Measurements from ENCODE around the gene USH1C. TPM values are rescaled to one million over a fixed set of nuclear protein-coding genes. Genes with fewer than 3 reads are reported as not detected.

USH1C gene
- total RNA-seq, 1 experiment from 2014 or later: 2.1 TPM

DNA sequence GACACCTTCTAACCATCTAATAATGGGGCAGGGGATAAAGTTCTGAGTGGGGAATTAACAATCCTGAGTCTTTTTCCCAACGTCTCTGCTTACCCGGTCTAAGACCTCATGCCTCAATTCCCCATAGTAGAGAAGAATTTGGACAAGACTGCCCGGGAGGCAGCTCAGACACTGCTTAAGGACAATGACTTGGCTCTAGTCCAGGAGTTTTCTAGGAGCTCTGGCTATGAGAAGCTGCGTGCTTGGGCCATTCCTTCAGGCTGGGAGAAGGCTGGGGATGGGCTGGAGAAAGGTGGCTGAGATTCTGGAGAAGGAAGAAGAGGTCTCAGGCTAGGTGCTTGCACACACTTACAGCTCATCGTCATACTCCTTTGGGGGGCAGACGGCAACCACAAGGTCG is 47.8 kb downstream of the USH1C start:
- DNase-seq (ENCODE audit: low read depth): no peak
- in situ Hi-C loops (cut with HindIII; ENCODE audit: low pct_unique_long_range_greater_than_20kb, low sequenced_read_pairs): no loop called here

DNA sequence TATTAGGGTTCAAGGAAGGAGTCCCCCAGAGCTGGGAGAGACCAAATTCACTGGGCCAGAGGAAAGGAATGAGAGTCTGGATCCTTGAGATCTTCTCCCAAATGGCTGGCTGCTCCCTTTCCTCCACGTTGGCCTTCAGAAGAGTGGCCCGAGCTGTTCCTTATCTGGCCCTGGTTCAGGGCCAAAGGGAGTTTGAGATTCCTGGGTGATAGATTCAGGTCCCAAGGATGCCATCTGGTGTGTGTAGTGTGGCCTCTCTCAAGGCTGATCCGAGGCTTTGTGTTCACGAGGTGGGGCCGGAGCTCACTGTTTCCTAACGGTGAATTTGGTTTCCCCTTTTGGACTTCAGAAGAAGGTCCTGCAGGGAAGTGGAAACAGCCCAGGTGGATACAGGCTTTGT is 50.2 kb downstream of the USH1C start:
- in situ Hi-C loops (cut with HindIII; ENCODE audit: low pct_unique_long_range_greater_than_20kb, low sequenced_read_pairs): no loop called here
- DNase-seq (ENCODE audit: low read depth): no peak

DNA sequence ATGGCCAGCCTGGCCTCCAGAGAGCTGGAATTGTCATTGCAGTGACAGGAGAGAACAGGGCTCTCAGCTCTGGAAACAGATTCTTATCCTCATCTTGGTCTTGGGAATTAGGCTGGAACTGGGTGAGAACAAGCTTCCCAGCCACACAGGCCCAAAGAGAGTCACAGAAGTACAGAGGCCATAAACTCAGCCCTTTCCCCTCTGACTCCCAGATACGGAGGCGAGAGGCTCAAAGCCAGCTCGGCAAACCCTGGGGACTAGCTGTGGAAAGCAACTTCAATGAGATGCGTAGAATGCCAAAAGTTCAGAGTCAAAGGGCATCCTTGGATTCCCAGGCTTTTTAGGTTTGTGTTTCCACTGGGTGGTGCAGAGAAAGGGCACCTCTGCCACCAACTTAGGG is 53.3 kb downstream of the USH1C start:
- in situ Hi-C loops (cut with HindIII; ENCODE audit: low pct_unique_long_range_greater_than_20kb, low sequenced_read_pairs): no loop called here

DNA sequence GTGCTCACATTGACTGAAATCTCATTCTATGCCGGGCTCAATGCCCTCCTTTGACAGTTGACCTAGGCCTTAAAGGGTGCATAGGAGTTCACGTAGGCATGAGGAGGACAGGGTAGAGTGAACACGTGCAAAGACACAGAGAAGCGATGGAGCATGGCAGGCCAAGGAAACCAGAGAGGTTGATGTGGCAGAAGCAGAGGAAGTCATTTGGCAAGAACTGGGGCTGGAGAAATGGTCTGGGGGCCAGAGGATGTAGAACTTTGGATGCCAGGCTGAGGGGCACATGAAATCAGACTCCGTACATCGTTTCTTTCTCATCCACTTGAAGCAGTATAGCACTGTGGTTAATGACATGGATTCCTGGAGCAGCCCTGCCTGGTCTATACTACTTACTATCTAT is 54.0 kb downstream of the USH1C start:
- in situ Hi-C loops (cut with HindIII; ENCODE audit: low pct_unique_long_range_greater_than_20kb, low sequenced_read_pairs): no loop called here

More for the DNA sequence above, 53.3 kb downstream of the USH1C start:
- DNase-seq (ENCODE audit: low read depth): no peak

DNA sequence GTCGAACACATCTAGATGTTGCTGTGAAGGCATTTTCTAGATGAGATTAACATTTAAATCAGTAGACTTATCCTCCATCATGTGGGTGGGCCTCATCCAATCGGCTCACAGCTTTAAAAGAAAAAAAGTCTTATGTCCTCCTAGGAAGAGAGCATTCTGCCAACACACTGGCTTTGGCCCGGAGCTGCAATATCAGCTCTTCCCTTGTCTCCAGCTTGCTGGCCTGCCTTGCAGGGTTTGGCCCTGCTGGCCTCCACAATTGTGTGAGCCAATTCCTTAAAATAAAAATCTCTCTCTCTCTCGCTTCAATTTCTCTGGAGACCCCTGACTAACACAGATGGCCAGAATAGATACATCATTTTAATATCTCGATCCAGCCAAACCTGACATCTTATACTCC is 54.5 kb downstream of the USH1C start:
- in situ Hi-C loops (cut with HindIII; ENCODE audit: low pct_unique_long_range_greater_than_20kb, low sequenced_read_pairs): no loop called here
- no peak for DNase-seq (ENCODE audit: low read depth)

More for the DNA sequence above, 54.0 kb downstream of the USH1C start:
- no peak for DNase-seq (ENCODE audit: low read depth)

DNA sequence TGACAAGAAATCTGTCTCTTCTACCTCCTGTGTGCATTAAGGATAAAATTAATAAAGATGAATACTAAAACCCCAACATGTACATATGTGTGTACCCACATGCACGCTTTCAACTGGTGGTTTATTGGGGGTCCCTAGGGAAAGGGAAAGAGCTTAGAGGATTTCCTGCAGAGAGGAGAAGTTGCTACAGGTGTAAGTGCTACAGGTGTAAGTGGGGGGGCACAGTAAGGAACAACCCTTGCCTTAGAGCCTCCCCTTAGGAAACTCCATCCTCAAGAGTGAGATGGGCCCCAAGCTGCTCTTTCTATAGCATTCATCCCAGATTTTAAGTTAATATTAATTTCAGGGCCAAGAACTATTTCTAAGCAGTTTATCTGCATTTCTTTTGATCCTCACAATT is 55.7 kb downstream of the USH1C start:
- no peak for DNase-seq (ENCODE audit: low read depth)
- in situ Hi-C loops (cut with HindIII; ENCODE audit: low pct_unique_long_range_greater_than_20kb, low sequenced_read_pairs): no loop called here

DNA sequence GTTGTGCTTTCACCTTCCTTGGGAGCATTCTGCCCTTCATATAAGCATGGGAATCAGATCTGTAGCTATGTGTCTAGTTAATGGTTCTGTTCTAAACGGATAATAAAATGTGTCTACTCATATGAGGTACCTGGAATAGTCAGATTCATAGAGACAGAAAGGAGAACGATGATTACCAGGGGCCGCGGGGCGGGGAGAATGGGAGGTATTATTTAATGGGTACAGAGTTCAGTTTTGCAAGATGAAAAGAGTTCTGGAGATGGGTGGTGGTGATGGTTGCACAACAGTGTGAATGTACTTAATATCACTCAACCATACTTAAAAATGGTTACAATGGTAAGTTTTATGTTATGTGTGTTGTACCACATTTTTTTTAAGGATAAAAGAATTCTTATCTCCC is 57.6 kb downstream of the USH1C start:
- no peak for DNase-seq (ENCODE audit: low read depth)
- in situ Hi-C loops (cut with HindIII; ENCODE audit: low pct_unique_long_range_greater_than_20kb, low sequenced_read_pairs): no loop called here

DNA sequence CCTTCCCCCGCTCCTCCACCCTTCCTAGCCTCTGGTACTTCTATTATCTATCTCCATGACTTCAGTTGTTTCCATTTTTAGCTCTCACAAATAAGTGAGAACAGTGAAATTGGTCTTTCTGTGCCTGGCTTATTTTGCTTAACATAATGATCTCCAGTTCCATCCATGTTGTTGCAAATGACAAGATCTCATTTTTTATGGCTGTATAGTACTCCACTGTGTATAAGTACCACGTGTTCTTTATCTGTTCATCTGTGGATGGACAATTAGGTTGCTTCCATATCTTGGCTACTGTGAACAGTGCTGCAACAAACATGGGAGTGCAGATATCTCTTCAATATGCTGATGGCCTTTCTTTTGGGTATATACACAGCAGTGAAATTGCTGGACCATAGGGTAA is 60.7 kb downstream of the USH1C start:
- no peak for DNase-seq (ENCODE audit: low read depth)
- in situ Hi-C loops (cut with HindIII; ENCODE audit: low pct_unique_long_range_greater_than_20kb, low sequenced_read_pairs): no loop called here

DNA sequence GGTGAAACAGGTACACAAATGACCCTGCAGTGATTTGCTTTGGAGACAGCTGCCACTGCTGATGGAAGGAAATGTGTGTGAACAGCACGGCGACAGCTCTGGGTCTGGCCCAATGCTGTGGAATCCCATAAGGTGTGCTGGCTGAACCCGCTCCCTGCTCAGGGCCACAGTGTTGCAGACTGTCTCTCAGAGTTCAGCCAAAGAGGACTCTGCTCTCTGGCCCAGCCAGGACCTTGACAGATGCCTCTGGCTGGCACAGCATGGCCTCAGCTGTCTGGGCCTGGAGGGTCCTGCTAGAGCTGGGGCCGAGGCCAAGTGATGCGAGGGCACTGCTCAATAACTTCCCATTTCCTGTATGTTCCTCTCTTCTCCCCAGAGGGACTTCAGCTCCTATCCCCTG is 62.3 kb downstream of the USH1C start:
- in situ Hi-C loops (cut with HindIII; ENCODE audit: low pct_unique_long_range_greater_than_20kb, low sequenced_read_pairs): no loop called here
- DNase-seq (ENCODE audit: low read depth): no peak

DNA sequence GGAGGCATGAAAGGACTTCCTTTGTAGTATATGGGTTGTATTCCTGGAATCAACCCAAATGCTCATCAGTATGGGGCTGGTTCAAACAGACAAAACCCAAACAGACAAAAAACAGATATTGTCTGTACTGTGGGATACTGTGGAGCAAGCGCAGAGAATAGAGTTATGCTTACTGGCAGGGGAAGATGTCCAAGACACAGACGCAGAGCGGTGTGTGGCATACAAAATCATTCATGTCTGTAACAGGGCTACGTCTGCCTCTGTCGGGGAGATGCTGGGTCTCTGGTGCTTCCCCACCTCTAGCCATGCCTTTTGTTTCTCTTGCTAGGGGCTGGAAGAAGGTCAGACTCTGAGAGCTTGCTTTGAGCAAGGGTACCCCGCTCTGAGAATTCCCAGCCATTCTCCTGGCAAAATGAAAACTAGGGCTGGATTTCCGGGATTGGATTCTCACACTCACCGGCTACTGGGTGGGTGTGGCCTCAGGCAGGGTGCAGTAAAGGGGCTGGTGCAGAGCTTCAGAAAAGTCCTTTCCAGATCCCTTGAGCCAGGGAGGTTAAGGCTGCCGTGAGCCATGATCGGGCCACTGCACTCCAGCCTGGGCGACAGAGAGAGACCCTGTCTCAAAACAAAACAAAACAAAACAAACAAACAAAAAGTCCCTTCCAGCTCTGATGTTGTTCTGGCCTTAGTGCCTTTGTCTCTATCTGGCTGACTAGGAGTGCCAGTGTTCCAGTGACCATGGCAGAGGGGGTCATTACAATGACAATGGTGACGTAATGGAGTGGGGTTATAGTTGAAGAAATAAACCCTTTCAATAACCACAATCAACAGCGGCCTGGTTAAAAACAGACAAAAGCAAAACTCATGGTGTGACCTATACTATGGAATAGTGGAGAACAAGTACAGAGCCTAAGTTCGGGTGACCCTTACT is 64.7 kb downstream of the USH1C start:
- peak; percentile 31 for DNase-seq (ENCODE audit: low read depth)
- in situ Hi-C loops (cut with HindIII; ENCODE audit: low pct_unique_long_range_greater_than_20kb, low sequenced_read_pairs): no loop called here

DNA sequence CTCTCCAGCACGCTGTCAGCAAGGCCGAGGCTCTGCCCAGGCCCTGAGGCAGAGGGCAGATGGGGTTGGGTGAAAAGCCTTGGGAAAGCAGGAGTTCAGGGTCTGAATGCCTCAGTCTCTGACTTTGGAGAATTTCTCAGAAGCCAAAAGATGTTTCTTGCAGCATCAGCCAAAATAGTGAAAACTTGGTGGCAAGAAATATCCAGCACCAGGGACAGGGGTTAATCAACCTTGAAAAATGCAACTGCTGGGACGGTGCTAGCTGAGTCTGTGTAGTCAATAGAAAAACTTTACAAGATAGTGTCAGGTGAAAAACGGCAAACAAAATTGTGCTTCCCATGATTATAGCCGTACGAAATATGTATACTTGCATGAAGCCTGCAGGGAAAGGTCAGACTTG is 66.1 kb downstream of the USH1C start:
- DNase-seq (ENCODE audit: low read depth): no peak
- in situ Hi-C loops (cut with HindIII; ENCODE audit: low pct_unique_long_range_greater_than_20kb, low sequenced_read_pairs): no loop called here

DNA sequence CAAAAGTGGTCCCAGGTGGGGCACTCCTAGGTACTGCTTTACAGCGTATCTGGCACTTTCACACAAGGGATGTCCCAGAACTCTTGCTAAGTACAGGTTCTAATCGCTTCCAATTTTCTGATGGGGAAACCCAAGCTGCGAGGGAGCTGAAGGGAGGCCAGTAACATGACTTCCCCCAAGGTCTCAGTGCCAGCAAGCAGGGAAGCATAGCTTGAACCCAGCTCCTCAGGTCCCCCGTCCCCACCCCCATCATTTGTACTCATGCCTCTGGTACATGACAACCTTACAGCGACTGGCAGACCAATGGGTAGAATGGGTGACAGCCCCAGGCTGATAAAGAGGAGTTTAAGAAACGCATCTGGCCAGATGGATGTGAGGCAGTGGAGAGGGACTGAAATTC is 66.9 kb downstream of the USH1C start:
- DNase-seq (ENCODE audit: low read depth): no peak
- in situ Hi-C loops (cut with HindIII; ENCODE audit: low pct_unique_long_range_greater_than_20kb, low sequenced_read_pairs): no loop called here

DNA sequence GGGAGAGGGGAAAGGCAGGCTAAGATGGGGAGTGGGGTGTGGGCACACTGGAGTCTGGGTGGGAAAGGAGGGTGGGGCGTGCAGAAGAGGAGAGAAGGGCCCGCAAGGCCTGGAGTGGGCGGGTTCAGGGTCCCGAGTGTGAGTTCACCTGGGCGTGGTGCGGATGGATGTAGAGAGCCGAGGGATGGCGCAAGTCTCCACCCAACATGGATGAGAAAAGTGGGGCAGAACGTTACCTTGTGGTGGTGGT is 67.2 kb downstream of the USH1C start:
- DNase-seq (ENCODE audit: low read depth): no peak
- in situ Hi-C loops (cut with HindIII; ENCODE audit: low pct_unique_long_range_greater_than_20kb, low sequenced_read_pairs): no loop called here

DNA sequence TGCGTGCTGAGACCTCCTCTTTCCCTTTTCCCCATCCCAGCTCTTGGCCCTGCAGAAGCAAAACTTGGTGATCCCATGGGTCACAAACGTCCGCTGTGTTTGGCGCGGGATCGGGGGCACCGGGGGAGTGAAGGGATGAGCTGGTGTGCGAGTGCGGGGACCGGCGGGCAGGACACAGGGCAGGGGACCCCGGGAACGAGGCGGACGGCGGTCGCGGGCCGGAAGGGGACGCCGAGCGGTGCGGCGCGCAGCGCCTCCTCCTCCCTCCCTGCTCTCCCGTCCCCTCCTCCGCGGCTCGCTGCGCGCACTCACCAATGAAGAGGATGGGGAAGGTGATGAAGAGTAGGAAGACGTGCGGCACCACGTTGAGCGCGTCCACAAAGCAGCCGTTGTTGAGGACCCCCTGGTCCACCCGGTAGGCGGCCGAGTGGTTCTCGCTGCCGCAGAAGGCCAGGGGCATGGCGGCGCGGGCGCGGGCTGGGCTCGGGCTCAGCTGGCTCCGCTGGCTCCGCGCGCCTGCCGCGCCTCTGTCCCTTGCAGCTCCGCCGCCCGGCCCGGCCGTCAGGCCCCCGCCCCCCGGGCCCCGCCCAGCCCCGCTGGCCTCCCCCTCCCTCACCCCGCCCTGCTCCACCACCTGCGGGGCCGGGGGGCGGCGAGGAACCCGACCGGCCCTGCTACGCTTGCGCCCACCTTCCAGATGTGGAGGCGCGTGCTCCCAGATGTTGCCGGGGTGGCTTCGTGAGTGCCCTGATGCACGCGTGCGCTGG is 67.7 kb downstream of the USH1C start, which contains the start of gene ABCC8:
TSS of gene ABCC8 (minus strand) at position 529 of the 767 bp plus-strand sequence. CDS start at position 460, 69 bp downstream.
- in situ Hi-C loops (cut with HindIII; ENCODE audit: low pct_unique_long_range_greater_than_20kb, low sequenced_read_pairs): no loop called here
- DNase-seq (ENCODE audit: low read depth): no peak

DNA sequence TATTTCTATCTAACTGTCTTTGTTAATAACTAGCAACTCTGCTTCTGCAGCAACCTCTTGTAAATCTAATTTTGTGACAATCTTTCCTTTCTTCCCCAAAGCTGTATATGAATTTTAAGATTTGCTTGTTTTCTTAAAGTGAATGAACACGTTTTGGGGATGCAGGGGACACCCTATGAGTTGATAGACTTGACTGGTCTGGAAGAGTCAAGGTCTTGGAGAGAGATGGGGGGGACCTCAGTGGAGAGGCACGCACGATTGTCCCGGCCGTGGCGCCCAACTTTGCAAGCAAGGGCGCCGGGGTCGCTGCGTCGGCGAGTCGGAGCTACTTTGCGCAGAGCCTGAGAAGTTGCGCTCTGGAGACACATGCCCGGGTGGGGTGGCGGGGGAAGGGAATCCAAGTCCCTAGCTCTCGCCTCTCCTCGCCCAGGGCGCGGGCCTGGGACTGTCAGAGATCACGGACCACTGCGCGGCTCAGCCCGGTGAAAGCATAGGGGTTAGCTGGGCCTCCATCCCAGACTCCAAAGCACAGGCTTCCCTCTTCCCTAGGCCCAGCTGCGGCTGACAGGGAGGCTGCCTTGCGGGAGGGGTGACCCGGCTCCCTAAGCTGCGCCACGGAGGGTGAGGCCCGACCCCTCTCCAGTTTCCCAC is 68.4 kb downstream of the USH1C start:
- no peak for DNase-seq (ENCODE audit: low read depth)
- in situ Hi-C loops (cut with HindIII; ENCODE audit: low pct_unique_long_range_greater_than_20kb, low sequenced_read_pairs): no loop called here

DNA sequence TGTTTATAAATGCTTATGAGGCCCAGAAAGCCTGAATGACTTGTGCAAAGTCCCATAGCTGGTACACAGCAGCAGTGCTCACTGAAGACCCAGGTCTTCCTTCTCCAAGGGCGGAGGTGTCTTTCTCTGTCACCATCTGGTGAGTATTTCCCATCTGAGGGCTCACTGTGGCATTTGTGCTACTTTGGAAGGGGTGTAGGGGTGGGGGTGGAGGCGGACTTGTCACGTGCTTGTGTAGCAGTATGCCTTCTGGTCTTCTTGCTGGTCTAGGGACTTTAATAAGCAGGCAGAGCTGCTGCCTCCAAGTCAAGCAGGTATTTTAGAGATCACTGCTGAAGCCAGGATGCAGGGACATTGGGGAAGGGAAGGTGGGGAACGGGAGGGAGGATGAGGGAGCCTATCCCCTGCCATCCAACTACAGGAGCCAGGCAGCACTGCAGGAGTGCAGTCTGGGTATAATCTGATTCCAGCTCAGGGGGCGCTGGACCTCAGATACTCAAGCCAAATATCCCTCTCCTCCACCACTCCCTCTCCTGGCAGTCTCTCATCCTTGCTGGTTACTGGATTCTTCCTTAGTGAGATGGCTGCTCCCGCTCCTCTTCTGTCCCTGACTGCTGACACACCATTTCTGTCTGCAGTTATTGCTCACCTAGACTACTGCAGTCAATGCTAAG is 71.0 kb downstream of the USH1C start:
- DNase-seq (ENCODE audit: low read depth): peak; percentile 15
- in situ Hi-C loops (cut with HindIII; ENCODE audit: low pct_unique_long_range_greater_than_20kb, low sequenced_read_pairs): no loop called here

DNA sequence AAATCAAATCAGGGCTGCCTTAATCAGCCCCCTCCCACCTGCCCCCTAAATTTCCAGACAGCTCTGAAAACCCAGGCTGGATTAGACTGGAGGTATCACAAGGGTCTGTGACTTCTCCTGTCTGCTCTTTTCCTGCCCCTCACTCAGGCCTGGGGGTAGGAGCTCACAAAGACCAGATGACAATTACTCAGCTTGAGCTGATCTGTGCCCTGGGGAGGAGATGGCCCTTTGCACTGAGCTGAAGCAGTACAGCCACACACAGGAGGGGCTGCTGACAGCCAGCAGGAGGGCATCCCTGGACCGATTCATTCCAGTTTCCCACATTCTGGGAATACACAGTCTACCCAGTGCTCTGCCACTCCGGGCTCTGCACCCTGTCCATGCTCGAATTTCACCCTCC is 71.7 kb downstream of the USH1C start:
- in situ Hi-C loops (cut with HindIII; ENCODE audit: low pct_unique_long_range_greater_than_20kb, low sequenced_read_pairs): no loop called here
- no peak for DNase-seq (ENCODE audit: low read depth)

DNA sequence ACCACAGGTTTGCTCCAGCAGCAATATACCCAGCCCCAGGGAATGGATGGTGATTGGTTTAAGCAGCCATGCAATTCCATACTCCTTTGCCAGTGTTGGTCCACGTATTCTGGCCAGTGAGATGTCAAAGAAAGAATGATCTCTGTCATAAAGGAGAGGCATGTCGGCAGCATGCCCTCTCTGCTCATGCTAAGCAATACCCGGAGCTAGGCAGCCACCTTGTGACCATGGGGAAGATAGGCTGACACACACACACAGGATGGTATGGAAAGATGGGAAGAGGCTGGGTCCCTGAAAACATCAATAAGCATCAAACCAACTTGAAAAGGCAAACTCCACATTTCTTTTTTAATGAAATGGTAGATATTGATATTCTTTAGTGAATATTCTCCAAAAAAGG is 72.7 kb downstream of the USH1C start:
- in situ Hi-C loops (cut with HindIII; ENCODE audit: low pct_unique_long_range_greater_than_20kb, low sequenced_read_pairs): no loop called here
- no peak for DNase-seq (ENCODE audit: low read depth)

DNA sequence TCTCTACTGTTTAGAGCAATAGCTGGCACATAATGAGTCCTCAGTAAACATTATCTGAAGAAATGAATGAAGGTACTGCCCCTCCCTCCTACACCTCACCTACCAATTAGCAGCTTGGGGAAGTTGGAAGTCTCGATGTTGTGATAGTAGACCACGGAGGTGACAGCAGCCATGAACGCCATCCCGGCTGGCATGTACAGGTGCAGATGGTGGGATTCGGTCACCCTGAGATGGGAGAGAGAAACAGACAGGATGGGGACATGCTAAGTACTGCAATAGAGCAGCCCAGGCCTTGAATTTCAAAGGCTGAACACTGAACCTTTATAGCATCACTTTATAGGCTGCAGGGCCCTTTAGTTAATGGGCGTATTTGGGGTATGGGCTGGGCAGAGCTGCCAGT is 74.2 kb downstream of the USH1C start:
- DNase-seq (ENCODE audit: low read depth): no peak
- in situ Hi-C loops (cut with HindIII; ENCODE audit: low pct_unique_long_range_greater_than_20kb, low sequenced_read_pairs): no loop called here

Measured in Caki2 (cell line).